Natural killer cell (primary cell): Measurements from ENCODE around the gene CRYGS. TPM values are rescaled to one million over a fixed set of nuclear protein-coding genes. Genes with fewer than 3 reads are reported as not detected.
A peak's percentile ranks its signal among the peaks of the same experiment; 100 is the strongest.

ENCODE experiments used
- ATAC-seq, 3 donors: fragments of 150-1000 bp in 2 of 3; fragments of 200-7000 bp in 1 of 3; cut with Tn5 transposase; 1 replicate in 1 of 3; 2 replicates in 2 of 3; pipeline ENCODE4 v1.10.0; 2021; ENCODE audit warnings: mild to moderate bottlenecking in 2 of 3, moderate library complexity in 2 of 3
- DNase-seq, 2 donors: peaks; one replicate each; pipeline versions ENCODE4 v3.0.0 to v3.0.0-alpha.2; 2013 to 2021; ENCODE audit warnings: mixed read lengths in 1 of 2
- H3K27ac ChIP-seq: one replicate; pipeline ENCODE4 v1.5.1; 2013; ENCODE audit warnings: mild to moderate bottlenecking, low read length
- H3K27me3 ChIP-seq: one replicate; pipeline ENCODE4 v1.6.1; 2013; ENCODE audit warnings: low read length; ENCODE audit not compliant: control insufficient read depth, insufficient read depth
- H3K36me3 ChIP-seq: one replicate; pipeline ENCODE4 v1.6.1; 2013; ENCODE audit warnings: low read length; ENCODE audit not compliant: control insufficient read depth, insufficient read depth
- H3K4me1 ChIP-seq: one replicate; pipeline ENCODE4 v1.6.1; 2013; ENCODE audit warnings: low read length; ENCODE audit not compliant: control insufficient read depth, insufficient read depth
- H3K4me3 ChIP-seq: one replicate; pipeline ENCODE4 v1.5.1; 2013; ENCODE audit warnings: low read length
- H3K9me3 ChIP-seq: one replicate; pipeline ENCODE4 v1.6.1; 2013; ENCODE audit warnings: low read length; ENCODE audit not compliant: control insufficient read depth, insufficient read depth
- H3K27ac Mint-ChIP-seq, 2 donors: one replicate each; pipeline ENCODE4 v1.8.0; 2022; ENCODE audit warnings: mild to moderate bottlenecking in 2 of 2, mixed read lengths in 2 of 2, moderate library complexity in 1 of 2
- H3K27me3 Mint-ChIP-seq, 2 donors: one replicate each; pipeline ENCODE4 v1.8.0; 2022; ENCODE audit warnings: low read depth in 2 of 2, mixed read lengths in 2 of 2
- H3K36me3 Mint-ChIP-seq: one replicate; pipeline ENCODE4 v1.8.0; 2022; ENCODE audit warnings: mixed read lengths
- H3K4me1 Mint-ChIP-seq, 2 donors: one replicate each; pipeline ENCODE4 v1.8.0; 2022; ENCODE audit warnings: mixed read lengths in 2 of 2
- H3K4me3 Mint-ChIP-seq: one replicate; pipeline ENCODE4 v1.8.0; 2022; ENCODE audit warnings: mild to moderate bottlenecking, moderate library complexity, mixed read lengths
- H3K9me3 Mint-ChIP-seq, 2 donors: one replicate each; pipeline ENCODE4 v1.8.0; 2022; ENCODE audit warnings: mixed read lengths in 2 of 2
- WGBS: methylation state at CpG from one replicate; pipeline ENCODE4 v1.1.7; 2013; ENCODE audit warnings: missing lambda C conversion rate; ENCODE audit not compliant: insufficient coverage; 5-methylcytosine and 5-hydroxymethylcytosine counted together
- intact Hi-C: fragments of 100-400 bp; cut with micrococcal nuclease; formaldehyde crosslinking; loops from one replicate; pipeline ENCODE4 v1.14.2; 2022
- total RNA-seq, 4 donors: library from RNA; stranded (reverse); fragments of 120-200 nt in 1 of 4; gene quantifications; one replicate each; pipeline versions ENCODE4 v1.2.3 to v1.2.4, GENCODE V29; 2013 to 2022
- TF ChIP-seq, protein P1 (sequence below): fragments of 200-600 bp; IDR thresholded peaks from one replicate; pipeline ENCODE4 v1.8.0; 2022; ENCODE audit warnings: antibody characterized with exemption

Gene CRYGS
- total RNA-seq, 3 donors from 2014 or later (not counting 1 experiment from before 2014, with no cell fraction given) = 2.1 to 3.4 (median 2.5) TPM

- H3K27me3 ChIP-seq = no peaks in the 10 kb centered on the region
- no peak overlapping the region for H3K27ac ChIP-seq
- TF ChIP-seq, protein P1, sequence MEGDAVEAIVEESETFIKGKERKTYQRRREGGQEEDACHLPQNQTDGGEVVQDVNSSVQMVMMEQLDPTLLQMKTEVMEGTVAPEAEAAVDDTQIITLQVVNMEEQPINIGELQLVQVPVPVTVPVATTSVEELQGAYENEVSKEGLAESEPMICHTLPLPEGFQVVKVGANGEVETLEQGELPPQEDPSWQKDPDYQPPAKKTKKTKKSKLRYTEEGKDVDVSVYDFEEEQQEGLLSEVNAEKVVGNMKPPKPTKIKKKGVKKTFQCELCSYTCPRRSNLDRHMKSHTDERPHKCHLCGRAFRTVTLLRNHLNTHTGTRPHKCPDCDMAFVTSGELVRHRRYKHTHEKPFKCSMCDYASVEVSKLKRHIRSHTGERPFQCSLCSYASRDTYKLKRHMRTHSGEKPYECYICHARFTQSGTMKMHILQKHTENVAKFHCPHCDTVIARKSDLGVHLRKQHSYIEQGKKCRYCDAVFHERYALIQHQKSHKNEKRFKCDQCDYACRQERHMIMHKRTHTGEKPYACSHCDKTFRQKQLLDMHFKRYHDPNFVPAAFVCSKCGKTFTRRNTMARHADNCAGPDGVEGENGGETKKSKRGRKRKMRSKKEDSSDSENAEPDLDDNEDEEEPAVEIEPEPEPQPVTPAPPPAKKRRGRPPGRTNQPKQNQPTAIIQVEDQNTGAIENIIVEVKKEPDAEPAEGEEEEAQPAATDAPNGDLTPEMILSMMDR = no peak
- no peak overlapping the region for H3K4me3 Mint-ChIP-seq
- peaks cover 34% of the 10 kb centered on the region for H3K4me1 ChIP-seq
- H3K36me3 Mint-ChIP-seq = no peaks in the 10 kb centered on the region
- WGBS = 98% methylated on average over 6 of the region's 6 CpGs
- intact Hi-C loops = no loop called here
- H3K36me3 ChIP-seq = no peaks in the 10 kb centered on the region
- peaks cover 15 to 27% of the 10 kb centered on the region in 2 donors for H3K4me1 Mint-ChIP-seq
- no peak for ATAC-seq
- no peaks in the 10 kb centered on the region for H3K9me3 ChIP-seq
- no peaks in the 10 kb centered on the region for H3K9me3 Mint-ChIP-seq
- H3K27ac Mint-ChIP-seq = no peak overlapping the region
- H3K27me3 Mint-ChIP-seq = peaks cover 0 to 2% of the 10 kb centered on the region in 2 donors
- no peak overlapping the region for H3K4me3 ChIP-seq
- no peak for DNase-seq
Measured at GRCh38 chr3:186523022-186523421, 21.2 kb downstream of the CRYGS start.

DNA sequence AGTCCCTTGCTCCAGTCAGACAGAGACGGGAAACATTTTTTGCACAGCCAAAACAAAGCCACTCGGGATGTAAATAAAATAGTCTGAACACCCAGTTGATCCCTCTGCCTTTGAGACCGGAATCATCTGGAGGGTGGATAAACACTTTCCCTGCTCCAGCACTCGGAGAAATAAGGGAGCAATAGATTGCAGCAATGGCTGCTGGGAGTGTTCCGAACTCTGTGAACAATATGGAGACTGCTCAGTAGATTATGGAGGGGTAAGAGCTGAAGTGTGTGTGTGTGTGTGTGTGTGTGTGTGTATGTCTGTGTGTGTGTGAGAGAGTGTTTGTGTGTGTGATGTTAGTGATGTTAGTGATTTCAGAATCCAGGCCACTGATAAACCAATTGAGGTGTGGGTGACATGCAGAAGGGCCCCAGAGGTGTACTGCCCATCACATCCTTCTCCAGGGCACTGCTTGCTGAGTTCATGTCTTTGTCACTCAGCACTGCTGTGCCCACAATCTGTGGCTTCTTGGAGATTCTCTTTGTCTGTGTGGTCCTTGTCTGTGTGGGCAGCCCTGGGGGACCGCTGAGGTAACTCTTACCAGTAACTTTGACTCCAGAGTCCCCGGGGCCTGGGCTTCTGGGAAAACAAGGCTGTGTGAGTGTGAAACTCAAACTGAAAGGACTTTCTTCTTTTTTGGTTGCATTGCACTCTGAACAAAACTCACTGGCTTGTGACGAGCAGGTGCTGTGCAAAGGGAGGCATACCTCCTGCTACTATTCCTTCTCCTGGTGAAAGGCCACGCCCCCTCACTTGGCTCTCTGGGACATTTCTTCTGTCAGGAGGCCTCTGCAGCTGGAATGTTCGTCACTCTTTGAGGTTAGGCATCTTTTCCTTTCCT, 23.0 kb downstream of the CRYGS start:
- TF ChIP-seq, protein P1 = no peak
- Histone ChIP-seq H3K36me3 (no peaks in the 10 kb centered on the region), H3K4me1 (peaks cover 49% of the 10 kb centered on the region), H3K27me3 (no peaks in the 10 kb centered on the region), H3K4me3 (no peak overlapping the region), H3K9me3 (peaks cover 6% of the 10 kb centered on the region), H3K27ac (peak overlapping the region; percentile 22)
- Mint-ChIP-seq H3K4me1 (peaks cover 19 to 31% of the 10 kb centered on the region in 2 donors), H3K9me3 (no peaks in the 10 kb centered on the region), H3K36me3 (no peaks in the 10 kb centered on the region), H3K4me3 (no peak overlapping the region), H3K27me3 (peaks cover 0 to 2% of the 10 kb centered on the region in 2 donors), H3K27ac (peak overlapping the region in 1 of 2 donors; percentile 56)
- intact Hi-C loops = no loop called here
- ATAC-seq (no peak), DNase-seq (no peak)
- 70% methylated on average over 10 of the region's 10 CpGs for WGBS

GRCh38 chr3:186520431-186520830, 23.7 kb downstream of the CRYGS start:
- Mint-ChIP-seq H3K27ac (peak overlapping the region in 1 of 2 donors; percentile 56), H3K4me3 (no peak overlapping the region), H3K9me3 (no peaks in the 10 kb centered on the region), H3K36me3 (no peaks in the 10 kb centered on the region), H3K27me3 (peaks cover 0 to 2% of the 10 kb centered on the region in 2 donors), H3K4me1 (peaks cover 26 to 38% of the 10 kb centered on the region in 2 donors)
- DNase-seq = no peak
- 95% methylated on average over 2 of the region's 5 CpGs for WGBS
- Histone ChIP-seq H3K4me3 (no peak overlapping the region), H3K9me3 (peaks cover 6% of the 10 kb centered on the region), H3K27ac (no peak overlapping the region), H3K4me1 (peaks cover 57% of the 10 kb centered on the region), H3K27me3 (no peaks in the 10 kb centered on the region), H3K36me3 (no peaks in the 10 kb centered on the region)
- ATAC-seq = no peak
- TF ChIP-seq, protein P1 = no peak
- intact Hi-C loops = no loop called here
